ENCODE data around the gene PPARA. TPM values are rescaled to one million over a fixed set of nuclear protein-coding genes. Genes with fewer than 3 reads are reported as not detected.

PPARA gene
- total and polyA plus RNA-seq, 2 donors (not counting 3 experiments of a cell fraction or from before 2014, with no cell fraction given), result 3.1 to 10.7 TPM

DNA sequence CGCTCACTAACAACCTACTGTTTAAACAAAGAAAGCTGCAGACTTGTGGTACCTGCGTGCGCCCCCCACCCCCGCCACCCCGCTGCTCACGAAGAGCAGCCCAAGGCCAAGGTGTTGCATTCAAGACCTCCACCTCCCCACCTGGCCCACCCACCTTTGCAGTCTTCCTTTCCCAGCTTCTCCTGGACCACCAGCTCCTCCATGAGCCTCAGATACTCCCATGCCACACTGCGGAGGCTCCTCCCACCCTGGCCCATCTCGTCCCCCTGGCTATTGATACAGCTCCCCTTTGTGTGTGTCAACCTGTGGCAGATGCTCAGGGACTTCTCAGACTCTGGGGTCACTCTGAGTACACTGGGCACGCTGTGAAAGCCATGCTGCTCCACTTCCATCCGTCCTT is 95.9 kb downstream of the PPARA start:
- dilution Hi-C loops (cut with MboI; ENCODE audit: extremely low pct_ligation_motif_present, low sequenced_read_pairs), result no loop called here
- H3K9ac ChIP-seq (replicated peaks; ENCODE audit: extremely low read depth, insufficient read depth, low read length), result no peak overlapping the region
- H3K79me2 ChIP-seq (ENCODE audit: control insufficient read depth, insufficient read depth, low read length), result peaks cover 1% of the 10 kb centered on the region
- no peak overlapping the region for H3K27ac ChIP-seq (ENCODE audit: insufficient read depth, low read depth, low read length)
- H3K9me1 ChIP-seq (replicated peaks; ENCODE audit: control insufficient read depth, extremely low read depth, insufficient read depth, low read length), result no peaks in the 10 kb centered on the region
- ChIA-PET CTCF (interaction anchor here (0.5 kb wide), 1 partner anchor 22 kb away, joined by 3 read pairs; the partner anchor contains the start of gene TTC38), POLR2A (interaction anchor here (0.6 kb wide), 1 partner anchor 127 kb away, joined by 5 read pairs; no protein-coding TSS in a partner anchor)
- no peak overlapping the region for H3K4me3 ChIP-seq (replicated peaks in 1 of 3; ENCODE audit: insufficient read depth in 1 of 3, low read depth in 1 of 3, low read length in 3 of 3)
- no peaks in the 10 kb centered on the region for H3K27me3 ChIP-seq (ENCODE audit: control insufficient read depth in 2 of 2, insufficient read depth in 2 of 2, low read length in 2 of 2)
- H3K4me2 ChIP-seq (ENCODE audit: insufficient read depth, low read length), result no peak overlapping the region
- H4K20me1 ChIP-seq (replicated peaks; ENCODE audit: control insufficient read depth, extremely low read depth, insufficient read depth, low read length), result no peaks in the 10 kb centered on the region
- BruUV-seq (replicated peaks), result no TSS peak
- no peaks in the 10 kb centered on the region for H3K36me3 ChIP-seq (ENCODE audit: control insufficient read depth in 2 of 2, extremely low read depth in 1 of 2, insufficient read depth in 2 of 2, low read length in 2 of 2)
- H2AFZ ChIP-seq (ENCODE audit: low read depth, low read length), result no peak overlapping the region
- FAIRE-seq (no peak), DNase-seq (ENCODE audit: low read depth, low spot score) (no peak)
- intact Hi-C loops (cut with micrococcal nuclease), result no loop called here
- peaks cover 6% of the 10 kb centered on the region for H3K4me1 ChIP-seq (ENCODE audit: control insufficient read depth, extremely low read depth, insufficient read depth, low read length)
- H3K9me3 ChIP-seq (replicated peaks; ENCODE audit: control insufficient read depth, insufficient read depth, low read length), result no peaks in the 10 kb centered on the region
- TF ChIP-seq FOS (IDR thresholded peaks at IDR 0.05; ENCODE audit: borderline replicate concordance, insufficient read depth, low read length), result no peak
- TF ChIP-seq MYC (IDR thresholded peaks at IDR 0.05; ENCODE audit: low read depth, low read length), result no peak
- TF ChIP-seq POLR2A (IDR thresholded peaks at IDR 0.05; ENCODE audit: low read depth, low read length), result no peak
- TF ChIP-seq EZH2 (IDR thresholded peaks at IDR 0.05; ENCODE audit: borderline replicate concordance, low read depth, low read length, severe bottlenecking), result no peak
- TF ChIP-seq, protein P1, sequence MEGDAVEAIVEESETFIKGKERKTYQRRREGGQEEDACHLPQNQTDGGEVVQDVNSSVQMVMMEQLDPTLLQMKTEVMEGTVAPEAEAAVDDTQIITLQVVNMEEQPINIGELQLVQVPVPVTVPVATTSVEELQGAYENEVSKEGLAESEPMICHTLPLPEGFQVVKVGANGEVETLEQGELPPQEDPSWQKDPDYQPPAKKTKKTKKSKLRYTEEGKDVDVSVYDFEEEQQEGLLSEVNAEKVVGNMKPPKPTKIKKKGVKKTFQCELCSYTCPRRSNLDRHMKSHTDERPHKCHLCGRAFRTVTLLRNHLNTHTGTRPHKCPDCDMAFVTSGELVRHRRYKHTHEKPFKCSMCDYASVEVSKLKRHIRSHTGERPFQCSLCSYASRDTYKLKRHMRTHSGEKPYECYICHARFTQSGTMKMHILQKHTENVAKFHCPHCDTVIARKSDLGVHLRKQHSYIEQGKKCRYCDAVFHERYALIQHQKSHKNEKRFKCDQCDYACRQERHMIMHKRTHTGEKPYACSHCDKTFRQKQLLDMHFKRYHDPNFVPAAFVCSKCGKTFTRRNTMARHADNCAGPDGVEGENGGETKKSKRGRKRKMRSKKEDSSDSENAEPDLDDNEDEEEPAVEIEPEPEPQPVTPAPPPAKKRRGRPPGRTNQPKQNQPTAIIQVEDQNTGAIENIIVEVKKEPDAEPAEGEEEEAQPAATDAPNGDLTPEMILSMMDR (IDR thresholded peaks at IDR 0.05; ENCODE audit: extremely low read depth in 1 of 2, insufficient read depth in 1 of 2, low read depth in 1 of 2, low read length in 2 of 2), result no peak
- no peak for TF ChIP-seq GATA2 (IDR thresholded peaks at IDR 0.05; ENCODE audit: insufficient read depth, insufficient read length, low read depth, low read length)
- no peak for TF ChIP-seq JUN (IDR thresholded peaks at IDR 0.05; ENCODE audit: borderline replicate concordance, insufficient read depth, insufficient read length, low read depth)
- TF ChIP-seq, protein P2, sequence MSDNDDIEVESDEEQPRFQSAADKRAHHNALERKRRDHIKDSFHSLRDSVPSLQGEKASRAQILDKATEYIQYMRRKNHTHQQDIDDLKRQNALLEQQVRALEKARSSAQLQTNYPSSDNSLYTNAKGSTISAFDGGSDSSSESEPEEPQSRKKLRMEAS (IDR thresholded peaks at IDR 0.05; ENCODE audit: insufficient read depth, insufficient read length), result no peak
- no peak for TF ChIP-seq POLR2AphosphoS5 (IDR thresholded peaks at IDR 0.05; ENCODE audit: insufficient read depth, low read depth, low read length)
